Kidney epithelial cell (primary cell): ENCODE data around the gene ADAM12. TPM values are rescaled to one million over a fixed set of nuclear protein-coding genes. Genes with fewer than 3 reads are reported as not detected.

Experiments
- DNase-seq: peaks from one replicate; pipeline ENCODE4 v3.0.0-alpha.2; 2010; ENCODE audit warnings: low read depth
- H3K27me3 ChIP-seq: 2 replicates; pipeline ENCODE4 v1.6.0; 2011; ENCODE audit warnings: low read length; ENCODE audit not compliant: control insufficient read depth, insufficient read depth
- H3K36me3 ChIP-seq: 2 replicates; pipeline ENCODE4 v1.5.1; 2011; ENCODE audit warnings: low read length; ENCODE audit not compliant: control insufficient read depth, insufficient read depth
- H3K4me3 ChIP-seq: 2 replicates; pipeline ENCODE4 v1.5.1; 2011; ENCODE audit warnings: low read depth, mild to moderate bottlenecking, control low read depth, low read length
- CTCF ChIP-seq: IDR thresholded peaks from 2 replicates; pipeline ENCODE4 v1.5.1; 2011; ENCODE audit warnings: mild to moderate bottlenecking, moderate library complexity, low read length, control low read depth, inconsistent platforms; ENCODE audit not compliant: insufficient read depth, poor library complexity, severe bottlenecking
- total RNA-seq: library from RNA; depleted of rRNA; stranded (reverse); fragments of >200 nt; gene quantifications from 2 replicates; pipeline ENCODE4 v1.2.3, GENCODE V29; 2015

ADAM12 gene
- total RNA-seq, 1 donor from 2014 or later = 21.9 TPM

- Histone ChIP-seq H3K27me3 (no peaks in the 10 kb centered on the region), H3K4me3 (no peak overlapping the region), H3K36me3 (no peaks in the 10 kb centered on the region)
- no peak for TF ChIP-seq CTCF
- no peak for DNase-seq
These were observed 201.5 kb downstream of the ADAM12 start for GRCh38 chr10:126186766-126187165.

- Histone ChIP-seq H3K27me3 (no peaks in the 10 kb centered on the region), H3K4me3 (no peak overlapping the region), H3K36me3 (no peaks in the 10 kb centered on the region)
- no peak for DNase-seq
- TF ChIP-seq CTCF = no peak
These were observed 202.4 kb downstream of the ADAM12 start for GRCh38 chr10:126185676-126186447.

- no peaks in the 10 kb centered on the region for H3K36me3 ChIP-seq
- no peak for TF ChIP-seq CTCF
- no peak for DNase-seq
- H3K4me3 ChIP-seq = no peak overlapping the region
- no peaks in the 10 kb centered on the region for H3K27me3 ChIP-seq
These were observed 206.7 kb downstream of the ADAM12 start for GRCh38 chr10:126181626-126182025.

- H3K27me3 ChIP-seq = no peaks in the 10 kb centered on the region
These were observed 208.6 kb downstream of the ADAM12 start for GRCh38 chr10:126179637-126180036.

GRCh38 chr10:126177417-126178030 lies 210.8 kb downstream of the ADAM12 start:
- no peak for DNase-seq
- no peaks in the 10 kb centered on the region for H3K27me3 ChIP-seq
- no peaks in the 10 kb centered on the region for H3K36me3 ChIP-seq
- no peak for TF ChIP-seq CTCF
- H3K4me3 ChIP-seq = no peak overlapping the region

More at GRCh38 chr10:126179637-126180036, 208.6 kb downstream of the ADAM12 start:
- Histone ChIP-seq H3K36me3 (no peaks in the 10 kb centered on the region), H3K4me3 (no peak overlapping the region)
- TF ChIP-seq CTCF = no peak
- DNase-seq = no peak
